Cardiac fibroblast (primary cell): ENCODE measurements around the gene CAMK2N2.
"Not testable (repeated sequence)": the region's sequence is repeated elsewhere in the genome, so short reads cannot be mapped to it uniquely, and the experiment has no call there.

Experiments used
- DNase-seq, 2 donors: peaks; one replicate each; pipeline versions ENCODE4 v3.0.0 to v3.0.0-alpha.2; 2010; ENCODE audit warnings: low read depth in 2 of 2
- H3K4me3 ChIP-seq, 2 donors: replicated peaks in 1 of 2; 1 replicate in 1 of 2; 2 replicates in 1 of 2; pipeline ENCODE4 v1.5.1; 2011; ENCODE audit warnings: low read depth in 2 of 2, low read length in 2 of 2, mild to moderate bottlenecking in 2 of 2, moderate library complexity in 1 of 2
- CTCF ChIP-seq: IDR thresholded peaks from one replicate; pipeline ENCODE4 v1.5.1; 2011; ENCODE audit warnings: low read depth, mild to moderate bottlenecking, low read length, inconsistent platforms

CAMK2N2 gene

GRCh38 chr3:184275961-184276910 is 14.9 kb upstream of the CAMK2N2 start, which contains the start of gene ECE2:
Gene ECE2 (plus strand): TSS chr3:184276022. CDS start chr3:184276154, 132 bp downstream.
- no peak for TF ChIP-seq CTCF
- DNase-seq: peak in 1 of 2 donors; percentile 25
- H3K4me3 ChIP-seq: no peak within 1 kb of the TSS

DNA sequence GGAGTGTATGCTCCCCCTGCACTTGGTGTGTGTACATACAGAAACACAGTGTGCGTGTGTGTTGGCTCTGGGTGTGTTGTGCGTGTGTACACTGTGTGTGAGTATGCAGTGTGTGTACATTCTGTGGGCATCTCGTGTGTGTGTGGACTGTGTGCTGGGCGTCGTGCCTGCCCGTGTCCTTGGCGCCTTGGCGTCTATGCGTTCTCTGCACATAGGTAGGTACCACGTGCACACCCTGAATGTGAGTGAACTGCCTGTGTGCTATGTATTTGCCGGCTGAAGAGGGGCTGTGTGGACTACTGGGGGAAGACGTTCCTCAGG is 14.0 kb upstream of the CAMK2N2 start:
- no peak overlapping the region for H3K4me3 ChIP-seq

DNA sequence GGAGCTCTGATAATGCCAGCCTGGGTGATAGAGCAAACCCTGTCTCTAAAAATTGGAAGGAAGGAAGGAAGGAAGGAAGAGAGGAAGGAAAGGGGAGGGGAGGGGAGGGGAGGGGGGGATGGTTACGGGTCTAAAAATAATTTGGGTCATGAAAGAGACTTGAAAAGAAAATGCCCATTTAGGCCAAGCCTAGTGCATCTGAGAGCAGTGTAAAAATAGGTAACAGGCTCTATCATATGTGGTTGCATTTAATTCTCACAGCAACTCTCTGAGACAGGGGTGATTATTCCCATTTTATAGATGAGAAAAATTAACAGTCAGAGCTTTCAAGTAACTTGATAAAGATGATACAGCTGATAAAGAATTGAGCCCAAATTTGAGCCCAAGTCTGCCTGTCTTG is 10.9 kb upstream of the CAMK2N2 start:
- TF ChIP-seq CTCF: no peak
- DNase-seq: no peak

More for the DNA sequence above, 14.0 kb upstream of the CAMK2N2 start:
- no peak for TF ChIP-seq CTCF
- DNase-seq: no peak

GRCh38 chr3:184267249-184267648 is 5.9 kb upstream of the CAMK2N2 start:
- not testable (repeated sequence) for DNase-seq, H3K4me3 ChIP-seq

More for the DNA sequence above, 10.9 kb upstream of the CAMK2N2 start:
- H3K4me3 ChIP-seq: no peak overlapping the region

GRCh38 chr3:184262764-184263179 is 1.4 kb upstream of the CAMK2N2 start:
- DNase-seq: peak in 1 of 2 donors; percentile 17
- TF ChIP-seq CTCF: no peak
- H3K4me3 ChIP-seq: no peak overlapping the region

DNA sequence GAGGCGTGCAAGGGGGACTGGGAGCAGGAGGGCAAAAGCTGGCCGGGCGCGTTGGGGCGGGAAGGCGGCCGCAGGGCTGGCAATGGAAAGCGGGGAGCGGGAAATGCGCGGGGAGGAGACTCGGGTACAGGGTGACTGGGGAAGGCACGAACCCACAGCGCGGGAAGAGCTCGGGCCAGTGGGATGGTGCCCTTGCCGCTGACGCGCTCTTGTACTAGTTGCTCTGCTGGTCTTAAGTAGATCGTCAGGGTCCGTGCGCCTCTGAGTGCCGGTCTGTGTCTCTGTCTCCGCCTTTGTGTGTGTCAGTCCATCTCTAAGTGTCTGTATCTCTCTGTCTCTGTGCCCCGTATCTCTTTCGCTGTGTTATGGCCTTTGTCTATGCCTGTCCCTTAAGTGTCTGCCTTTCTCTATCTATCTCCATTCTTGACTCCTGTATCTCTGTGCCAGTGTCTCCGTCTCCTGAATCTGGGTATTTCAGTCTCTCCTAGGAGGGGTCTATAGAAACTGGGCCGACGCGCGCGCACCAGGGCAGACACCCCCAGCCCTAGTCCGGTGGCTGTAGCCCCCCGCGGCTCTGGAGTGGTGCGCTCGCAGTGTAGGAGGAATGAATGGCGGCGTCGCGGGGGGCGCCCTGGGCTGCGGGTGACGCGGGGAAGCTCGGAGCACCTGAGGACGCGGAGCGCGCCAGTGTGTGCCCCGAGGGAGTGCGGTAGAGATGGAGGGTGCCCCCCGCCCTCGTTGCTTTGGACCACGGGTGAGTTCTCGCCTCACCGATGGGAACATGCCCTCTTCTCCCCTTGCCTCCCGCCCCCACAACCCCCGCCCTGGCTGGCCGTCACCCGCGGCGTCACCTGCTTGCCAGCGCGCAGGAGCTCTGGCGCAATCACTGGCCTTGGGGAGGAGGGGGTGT is 756 bp upstream of the CAMK2N2 start:
- TF ChIP-seq CTCF: no peak
- peak overlapping the region; percentile 57 to 59 for H3K4me3 ChIP-seq
- DNase-seq: peak; percentile 34 to 47
